ENCODE measurements around the gene BAG5.

BAG5 gene

GRCh38 chr14:103546652-103547454, 15.6 kb downstream of the BAG5 start:
- peak in 1 of 2 experiments; percentile 22 for DNase-seq

- no peak for DNase-seq
Observed at GRCh38 chr14:103545915-103546651, 16.4 kb downstream of the BAG5 start.

- no peak for DNase-seq
Observed at GRCh38 chr14:103545219-103545914, 17.1 kb downstream of the BAG5 start.

- no peak for DNase-seq
Observed at GRCh38 chr14:103544388-103545218, 17.9 kb downstream of the BAG5 start.

GRCh38 chr14:103543721-103544387, 18.6 kb downstream of the BAG5 start:
- no peak for DNase-seq

GRCh38 chr14:103543140-103543539, 19.3 kb downstream of the BAG5 start:
- DNase-seq, result no peak

GRCh38 chr14:103542605-103543088, 19.8 kb downstream of the BAG5 start:
- DNase-seq, result no peak

GRCh38 chr14:103541709-103542604, 20.5 kb downstream of the BAG5 start:
- no peak for DNase-seq

- no peak for DNase-seq
Observed at GRCh38 chr14:103540821-103541708, 21.4 kb downstream of the BAG5 start.

GRCh38 chr14:103539056-103539825, 23.2 kb downstream of the BAG5 start:
- DNase-seq, result no peak

GRCh38 chr14:103538291-103539055, 24.0 kb downstream of the BAG5 start:
- DNase-seq, result no peak

GRCh38 chr14:103537175-103537990, 25.1 kb downstream of the BAG5 start:
- no peak for DNase-seq

GRCh38 chr14:103536693-103537092, 25.8 kb downstream of the BAG5 start:
- no peak for DNase-seq

GRCh38 chr14:103535891-103536565, 26.4 kb downstream of the BAG5 start:
- no peak for DNase-seq

- no peak for DNase-seq
Observed at GRCh38 chr14:103535081-103535890, 27.2 kb downstream of the BAG5 start.

- no peak for DNase-seq
Observed at GRCh38 chr14:103534576-103535061, 27.8 kb downstream of the BAG5 start.
